ENCODE measurements around the gene ATXN7.

ATXN7 gene, protein sequence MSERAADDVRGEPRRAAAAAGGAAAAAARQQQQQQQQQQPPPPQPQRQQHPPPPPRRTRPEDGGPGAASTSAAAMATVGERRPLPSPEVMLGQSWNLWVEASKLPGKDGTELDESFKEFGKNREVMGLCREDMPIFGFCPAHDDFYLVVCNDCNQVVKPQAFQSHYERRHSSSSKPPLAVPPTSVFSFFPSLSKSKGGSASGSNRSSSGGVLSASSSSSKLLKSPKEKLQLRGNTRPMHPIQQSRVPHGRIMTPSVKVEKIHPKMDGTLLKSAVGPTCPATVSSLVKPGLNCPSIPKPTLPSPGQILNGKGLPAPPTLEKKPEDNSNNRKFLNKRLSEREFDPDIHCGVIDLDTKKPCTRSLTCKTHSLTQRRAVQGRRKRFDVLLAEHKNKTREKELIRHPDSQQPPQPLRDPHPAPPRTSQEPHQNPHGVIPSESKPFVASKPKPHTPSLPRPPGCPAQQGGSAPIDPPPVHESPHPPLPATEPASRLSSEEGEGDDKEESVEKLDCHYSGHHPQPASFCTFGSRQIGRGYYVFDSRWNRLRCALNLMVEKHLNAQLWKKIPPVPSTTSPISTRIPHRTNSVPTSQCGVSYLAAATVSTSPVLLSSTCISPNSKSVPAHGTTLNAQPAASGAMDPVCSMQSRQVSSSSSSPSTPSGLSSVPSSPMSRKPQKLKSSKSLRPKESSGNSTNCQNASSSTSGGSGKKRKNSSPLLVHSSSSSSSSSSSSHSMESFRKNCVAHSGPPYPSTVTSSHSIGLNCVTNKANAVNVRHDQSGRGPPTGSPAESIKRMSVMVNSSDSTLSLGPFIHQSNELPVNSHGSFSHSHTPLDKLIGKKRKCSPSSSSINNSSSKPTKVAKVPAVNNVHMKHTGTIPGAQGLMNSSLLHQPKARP

DNA sequence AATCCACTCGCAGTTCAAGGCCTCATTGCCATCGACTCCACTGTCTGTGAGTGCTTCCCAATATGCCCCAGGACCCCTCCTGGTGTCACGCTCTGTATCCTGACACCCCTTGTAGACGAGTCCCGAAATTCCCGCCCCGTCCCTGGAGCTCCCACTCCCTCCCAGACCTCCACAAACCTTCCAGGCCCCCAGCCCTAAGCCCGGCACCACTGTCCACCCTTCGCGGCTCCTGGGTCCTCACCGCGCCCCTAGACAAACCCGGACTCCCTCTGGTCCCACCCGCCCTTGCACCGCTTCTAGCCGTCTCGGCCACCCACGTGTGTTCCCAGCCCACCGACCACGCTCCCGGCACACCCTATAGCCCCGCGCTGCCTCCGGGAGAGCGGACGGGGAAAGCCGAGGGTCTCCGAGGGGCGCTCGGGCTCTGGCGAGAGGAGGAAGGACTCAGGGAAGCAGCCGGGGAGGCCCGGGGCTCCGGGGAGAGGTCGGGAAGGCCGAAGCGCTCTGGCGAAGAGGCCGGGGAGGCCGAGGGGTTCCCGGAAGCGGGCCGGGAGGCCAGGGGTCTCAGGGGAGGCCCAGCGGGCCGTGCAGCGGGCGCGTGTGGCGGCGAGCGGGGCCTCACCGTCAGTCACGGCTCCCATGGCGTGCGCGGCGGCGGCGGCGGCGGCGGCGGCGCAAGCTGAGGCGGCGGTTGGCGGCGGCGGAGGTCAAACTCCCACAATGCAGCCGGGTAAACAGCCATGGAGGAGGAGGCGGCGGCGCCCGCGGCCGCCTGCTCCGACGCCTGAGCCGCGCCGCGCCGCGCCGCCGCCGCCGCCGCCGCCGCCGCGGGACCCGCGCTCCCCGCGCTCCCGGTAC is at the start of gene ATXN7, which contains the start of gene THOC7:
TSS of gene ATXN7 (plus strand) at position 718 of the 858 bp plus-strand sequence. CDS start 48,732 bp downstream, outside the sequence.
TSS of gene THOC7 (minus strand) at position 656 of the 858 bp plus-strand sequence. CDS start at position 641, 15 bp downstream.
- DNase-seq (ENCODE audit: low spot score) = peak; percentile 49

- no peak for DNase-seq (ENCODE audit: low spot score)
Measured at GRCh38 chr3:63814237-63814636, 49.4 kb upstream of the ATXN7 start.

GRCh38 chr3:63817225-63817624 is 46.4 kb upstream of the ATXN7 start:
- no peak for DNase-seq (ENCODE audit: low spot score)

- DNase-seq (ENCODE audit: low spot score) = peak; percentile 52
Measured at GRCh38 chr3:63818282-63819150, 45.2 kb upstream of the ATXN7 start.

GRCh38 chr3:63819151-63819398 is 44.6 kb upstream of the ATXN7 start, which contains the start of gene C3orf49:
TSS of gene C3orf49 (plus strand) at chr3:63819299. CDS start at chr3:63819472, 173 bp downstream.
- DNase-seq (ENCODE audit: low spot score) = no peak

DNA sequence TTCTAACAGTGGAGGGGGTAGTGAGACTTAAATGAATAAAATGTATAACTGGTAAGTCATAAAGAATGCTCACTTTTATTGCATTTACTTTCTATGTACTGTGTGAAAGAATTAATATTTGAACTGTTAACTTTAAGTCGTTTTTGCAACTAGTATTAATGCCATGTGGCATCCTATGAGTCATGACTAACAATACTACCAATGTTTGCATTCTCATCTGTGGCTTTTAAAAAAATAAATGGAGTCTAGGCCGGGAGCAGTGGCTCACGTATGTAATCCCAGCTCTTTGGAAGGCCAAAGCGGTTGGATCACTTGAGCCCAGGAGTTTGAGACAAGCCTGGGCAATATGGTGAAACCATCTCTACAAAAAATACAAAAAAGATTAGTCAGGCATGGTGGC is 39.4 kb upstream of the ATXN7 start:
- DNase-seq (ENCODE audit: low spot score) = no peak

- DNase-seq (ENCODE audit: low spot score) = no peak
Measured at GRCh38 chr3:63830526-63830925, 33.1 kb upstream of the ATXN7 start.

DNA sequence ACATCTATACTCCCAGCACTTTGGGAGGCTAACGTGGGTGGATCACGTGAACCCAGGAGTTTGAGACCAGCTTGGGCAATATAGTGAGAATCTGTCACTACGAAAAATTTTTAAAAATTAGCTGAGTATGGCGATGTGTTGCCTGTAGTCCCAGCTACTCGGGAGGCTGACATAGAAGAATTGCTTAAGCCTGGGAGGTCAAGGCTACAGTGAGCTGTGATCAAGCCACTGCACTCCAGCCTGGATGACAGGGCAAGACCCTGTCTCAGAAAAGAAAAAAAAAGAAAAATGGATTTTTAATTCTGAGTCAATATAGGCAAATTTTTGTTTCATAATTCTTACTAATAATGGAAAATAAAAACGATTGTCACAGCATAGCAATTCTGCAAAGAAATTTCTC is 31.3 kb upstream of the ATXN7 start:
- no peak for DNase-seq (ENCODE audit: low spot score)

- DNase-seq (ENCODE audit: low spot score) = no peak
Measured at GRCh38 chr3:63841704-63842103, 22.0 kb upstream of the ATXN7 start.

DNA sequence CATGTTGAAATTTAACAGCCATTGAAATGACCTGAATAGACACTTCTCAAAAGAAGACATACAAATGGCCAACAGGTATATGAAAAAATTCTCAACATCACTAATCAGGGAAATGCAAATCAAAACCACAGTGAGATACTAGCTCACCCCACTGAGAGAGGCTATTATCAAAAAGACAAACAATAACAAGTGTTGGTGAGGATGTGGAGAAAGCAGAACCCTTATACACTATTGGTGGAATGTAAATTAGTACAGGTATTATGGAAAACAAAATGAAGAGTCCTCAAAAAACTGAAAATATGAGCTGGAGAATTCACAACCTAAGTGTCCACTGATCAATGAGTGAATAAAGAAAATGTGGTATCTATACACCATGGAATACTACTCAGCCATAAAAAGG is 21.5 kb upstream of the ATXN7 start:
- no peak for DNase-seq (ENCODE audit: low spot score)

DNA sequence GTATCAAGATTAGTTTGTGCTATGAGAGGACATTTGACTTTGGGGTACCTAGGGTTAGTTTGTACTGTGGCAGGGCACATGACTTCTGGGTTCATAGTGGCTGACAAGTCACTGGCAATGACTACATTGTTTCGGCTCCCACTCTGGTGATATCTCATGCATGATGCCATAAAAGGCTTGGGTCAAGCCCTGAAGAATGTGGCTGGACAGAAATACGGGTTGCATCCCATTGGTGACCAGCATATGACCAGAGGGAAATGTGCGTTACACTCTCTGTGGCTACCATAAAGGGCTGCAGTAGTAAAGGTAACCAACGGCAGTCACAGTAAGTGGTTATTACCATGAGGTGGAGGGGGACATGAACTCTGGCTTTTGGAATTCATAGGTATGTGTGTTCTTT is 18.5 kb upstream of the ATXN7 start:
- DNase-seq (ENCODE audit: low spot score) = no peak

GRCh38 chr3:63847718-63848450 is 15.8 kb upstream of the ATXN7 start:
- no peak for DNase-seq (ENCODE audit: low spot score)

DNA sequence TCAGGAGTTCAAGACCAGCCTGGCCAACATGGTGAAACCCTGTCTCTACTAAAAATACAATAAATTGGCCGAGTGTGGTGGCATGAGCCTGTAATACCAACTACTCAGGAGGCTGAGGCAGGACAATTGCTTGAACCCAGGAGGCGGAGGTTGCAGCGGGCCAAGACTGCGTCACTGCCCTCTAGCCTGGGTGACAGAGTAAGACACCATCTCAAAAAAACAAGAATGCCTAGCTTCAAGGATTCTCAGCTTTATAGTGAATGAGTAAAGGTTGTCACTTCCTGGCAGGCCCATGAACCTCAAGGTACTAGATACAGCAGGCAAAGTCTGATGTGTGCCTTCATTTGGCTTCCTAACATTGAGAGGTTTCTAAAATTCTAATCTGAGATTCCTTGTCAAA is 14.5 kb upstream of the ATXN7 start:
- no peak for DNase-seq (ENCODE audit: low spot score)

- DNase-seq (ENCODE audit: low spot score) = no peak
Measured at GRCh38 chr3:63851287-63851686, 12.4 kb upstream of the ATXN7 start.

DNA sequence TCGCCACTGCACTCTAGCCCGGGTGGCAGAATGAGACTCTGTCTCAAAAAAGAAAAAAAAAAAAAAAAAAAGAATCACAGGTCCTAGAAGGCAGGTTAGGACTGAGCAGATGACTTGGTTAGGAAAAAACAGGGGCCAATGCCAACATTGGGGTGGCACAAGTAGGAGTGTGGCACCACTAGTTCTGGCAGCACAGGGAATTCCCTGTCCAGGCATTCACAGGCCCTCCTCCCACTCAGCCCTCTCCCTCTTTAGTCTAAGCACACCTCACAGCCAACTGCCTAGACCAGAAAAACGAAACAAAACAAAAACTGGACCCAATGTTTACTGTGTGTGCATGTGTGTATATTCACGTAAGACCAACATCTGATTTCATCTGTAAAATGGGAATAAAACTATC is 10.6 kb upstream of the ATXN7 start:
- DNase-seq (ENCODE audit: low spot score) = no peak

- DNase-seq (ENCODE audit: low spot score) = no peak
Measured at GRCh38 chr3:63855333-63855940, 8.2 kb upstream of the ATXN7 start.

DNA sequence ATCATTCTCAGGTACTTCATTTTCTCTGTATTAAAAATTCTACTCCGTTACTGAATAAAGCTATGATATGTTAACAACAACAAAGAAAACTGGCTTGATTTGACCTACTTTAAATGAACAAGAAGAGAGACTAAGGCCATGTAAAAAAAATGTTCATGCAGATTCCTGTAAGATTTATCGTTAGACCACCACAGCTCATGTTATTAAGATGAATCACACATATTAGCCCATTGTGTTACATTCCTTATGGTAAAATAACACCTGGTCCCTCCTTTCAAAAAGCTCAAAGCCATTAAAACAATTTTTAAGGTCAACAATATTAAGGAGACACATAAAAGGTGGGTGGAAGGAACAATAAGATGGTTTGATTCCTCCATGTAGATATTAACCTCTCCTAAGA is 6.4 kb upstream of the ATXN7 start:
- no peak for DNase-seq (ENCODE audit: low spot score)

GRCh38 chr3:63860776-63861175 is 2.9 kb upstream of the ATXN7 start:
- no peak for DNase-seq (ENCODE audit: low spot score)

- no peak for DNase-seq (ENCODE audit: low spot score)
Measured at GRCh38 chr3:63861306-63861705, 2.4 kb upstream of the ATXN7 start.

GRCh38 chr3:63862804-63863149 is 890 bp upstream of the ATXN7 start:
- no peak for DNase-seq (ENCODE audit: low spot score)

All from globus pallidus (tissue), 1 donor.